NOMO-1 treated with dmso at 0.1 percent for 144 hours (cell line): Measurements from ENCODE around the gene CEP170B.

Experiments used
- DNase-seq: peaks from one replicate; lab custom pipeline; 2025; ENCODE audit not compliant: unreplicated experiment; lab: John Stamatoyannopoulos, UW

CEP170B gene

DNA sequence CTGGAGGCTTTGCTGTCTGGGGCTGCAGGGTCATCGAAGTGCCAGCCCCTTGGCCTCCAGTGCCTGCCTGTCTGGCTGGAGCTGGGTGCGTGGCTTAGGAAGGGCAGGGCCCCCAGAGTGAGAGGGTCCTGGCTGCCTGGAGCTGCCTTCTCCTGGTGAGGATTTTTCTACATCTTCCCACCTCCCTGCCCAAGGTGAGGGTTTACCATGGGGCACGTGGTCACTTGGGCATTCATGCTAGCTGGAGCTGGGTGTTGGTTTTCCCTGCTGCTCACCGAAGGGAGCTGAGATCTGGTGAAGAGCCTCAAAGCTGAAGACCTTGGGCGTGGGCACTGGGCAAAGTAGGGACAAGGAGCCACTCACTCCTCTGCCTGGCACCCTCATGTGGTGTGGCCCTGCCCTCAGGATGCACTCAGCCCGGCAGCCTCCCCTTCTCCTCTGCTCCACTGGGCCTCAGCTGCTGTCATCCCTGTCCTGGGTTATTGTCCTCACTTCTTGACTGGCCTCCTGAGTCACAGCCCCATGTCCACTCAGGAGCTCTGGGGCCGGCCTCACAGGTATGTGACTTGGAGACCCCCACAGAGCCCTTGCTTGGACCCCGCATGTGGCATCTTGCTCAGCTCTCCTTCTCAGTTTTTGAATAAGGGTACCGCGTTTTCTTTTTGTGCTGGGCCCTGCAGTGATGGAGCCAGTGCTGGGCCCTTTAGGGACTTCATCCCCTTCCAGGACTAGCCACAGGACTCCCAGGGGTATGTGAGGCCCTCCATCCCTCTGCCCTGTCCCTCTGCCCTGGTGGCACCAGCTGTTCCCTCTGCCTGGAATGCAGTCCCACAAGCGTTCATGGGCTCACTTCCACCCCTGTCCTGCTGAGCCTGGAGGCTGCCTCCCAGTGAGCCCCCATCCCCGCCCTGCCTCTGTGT is 1.6 kb downstream of the CEP170B start:
- no peak for DNase-seq

DNA sequence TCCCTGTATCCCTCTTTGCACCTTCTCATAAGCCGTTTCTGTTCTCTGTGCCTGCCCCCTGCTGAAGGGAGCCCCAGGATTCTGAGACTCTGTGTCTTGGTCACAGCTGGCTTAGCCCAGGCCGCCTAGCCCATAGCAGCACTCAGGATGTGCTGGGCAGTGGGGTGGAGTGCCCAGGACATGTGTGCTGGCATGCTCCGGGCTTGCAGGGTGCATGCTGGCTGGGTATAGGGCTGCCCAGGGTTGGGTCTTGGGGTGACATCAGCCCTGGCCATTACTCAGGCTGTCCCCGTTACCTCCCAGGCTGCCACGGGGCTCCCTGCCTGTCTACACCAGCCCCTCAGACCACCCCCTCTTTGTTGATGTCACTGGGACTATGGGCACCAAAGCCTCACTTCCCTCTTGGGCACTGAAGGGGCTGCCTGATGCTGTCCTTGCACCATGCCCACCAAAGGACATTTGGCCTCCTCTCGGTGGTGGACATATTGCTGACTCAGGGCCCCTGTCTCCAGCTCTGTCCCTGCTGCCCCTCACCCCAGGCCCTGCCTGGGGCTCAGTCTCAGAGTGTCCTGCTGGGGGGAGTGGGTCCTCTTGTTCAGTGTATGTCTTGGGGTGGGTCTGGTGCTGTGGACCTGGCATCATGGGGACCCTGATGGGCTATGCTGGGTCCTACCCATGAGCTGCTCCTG is 2.4 kb downstream of the CEP170B start:
- no peak for DNase-seq

DNA sequence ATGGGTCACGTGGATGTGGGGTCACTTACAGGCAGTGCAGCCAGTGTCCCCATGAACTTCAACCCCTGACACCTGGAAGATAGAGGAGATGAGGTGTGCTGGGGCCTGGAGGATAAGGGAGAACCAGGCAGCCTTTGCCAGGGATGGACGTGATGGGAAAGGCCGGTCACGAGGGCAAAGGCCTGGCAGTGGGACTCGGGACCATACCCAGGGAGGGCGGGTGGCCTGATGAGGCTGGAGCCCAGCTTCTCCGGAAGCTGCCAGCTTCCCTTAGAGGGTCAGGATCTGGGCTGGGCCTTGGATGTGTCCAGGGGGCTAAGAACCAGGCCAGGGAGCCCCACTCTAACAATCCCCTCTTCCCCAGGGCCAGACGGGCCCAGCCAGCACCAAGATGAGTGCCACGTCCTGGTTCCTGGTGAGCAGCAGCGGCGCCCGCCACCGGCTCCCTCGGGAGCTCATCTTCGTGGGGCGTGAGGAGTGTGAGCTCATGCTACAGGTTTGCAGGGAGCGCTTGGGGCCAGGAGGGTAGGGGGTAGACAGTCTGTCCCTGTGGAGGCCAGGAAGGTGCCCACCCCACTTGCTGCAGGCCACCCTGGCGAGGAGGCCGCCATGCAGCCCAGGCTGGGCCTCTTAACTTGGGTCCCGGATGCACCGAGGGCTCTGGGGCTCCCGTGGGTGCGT is 3.1 kb downstream of the CEP170B start:
- DNase-seq, result no peak

GRCh38 chr14:104868811-104869572 is 3.9 kb downstream of the CEP170B start:
- no peak for DNase-seq

DNA sequence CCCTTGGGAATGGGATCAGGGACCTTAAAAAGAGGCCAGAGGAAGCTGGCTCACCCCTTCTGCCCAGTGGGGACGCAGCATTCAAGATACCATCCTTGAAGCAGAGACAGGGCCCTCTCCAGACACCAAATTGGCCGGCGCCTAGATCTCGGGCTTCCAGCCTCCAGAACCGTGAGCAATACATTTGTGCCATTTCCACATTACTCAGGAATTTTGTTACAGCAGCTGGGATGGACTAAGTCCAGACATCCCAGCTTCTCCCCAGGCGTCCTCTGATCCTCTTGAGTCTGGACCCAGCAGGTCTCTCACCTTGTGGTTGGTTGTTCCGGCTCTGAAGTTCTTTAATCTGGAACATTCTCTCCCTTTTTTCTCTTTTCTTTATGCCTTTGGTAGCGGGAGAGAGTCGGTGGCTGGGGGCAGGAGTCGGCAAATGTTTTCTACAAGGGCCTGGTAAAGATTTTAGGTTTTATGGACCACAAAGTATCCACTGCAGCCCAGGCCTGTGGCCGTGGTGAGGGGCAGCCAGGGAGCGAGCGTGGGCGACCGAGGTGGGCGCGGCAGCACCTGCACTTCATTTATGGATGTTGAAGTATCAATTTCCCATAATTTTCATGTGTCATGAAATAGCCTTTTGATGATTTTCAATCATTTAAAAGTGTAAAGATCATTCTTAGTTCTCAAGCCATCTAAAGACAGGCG is 4.8 kb downstream of the CEP170B start:
- DNase-seq, result no peak

DNA sequence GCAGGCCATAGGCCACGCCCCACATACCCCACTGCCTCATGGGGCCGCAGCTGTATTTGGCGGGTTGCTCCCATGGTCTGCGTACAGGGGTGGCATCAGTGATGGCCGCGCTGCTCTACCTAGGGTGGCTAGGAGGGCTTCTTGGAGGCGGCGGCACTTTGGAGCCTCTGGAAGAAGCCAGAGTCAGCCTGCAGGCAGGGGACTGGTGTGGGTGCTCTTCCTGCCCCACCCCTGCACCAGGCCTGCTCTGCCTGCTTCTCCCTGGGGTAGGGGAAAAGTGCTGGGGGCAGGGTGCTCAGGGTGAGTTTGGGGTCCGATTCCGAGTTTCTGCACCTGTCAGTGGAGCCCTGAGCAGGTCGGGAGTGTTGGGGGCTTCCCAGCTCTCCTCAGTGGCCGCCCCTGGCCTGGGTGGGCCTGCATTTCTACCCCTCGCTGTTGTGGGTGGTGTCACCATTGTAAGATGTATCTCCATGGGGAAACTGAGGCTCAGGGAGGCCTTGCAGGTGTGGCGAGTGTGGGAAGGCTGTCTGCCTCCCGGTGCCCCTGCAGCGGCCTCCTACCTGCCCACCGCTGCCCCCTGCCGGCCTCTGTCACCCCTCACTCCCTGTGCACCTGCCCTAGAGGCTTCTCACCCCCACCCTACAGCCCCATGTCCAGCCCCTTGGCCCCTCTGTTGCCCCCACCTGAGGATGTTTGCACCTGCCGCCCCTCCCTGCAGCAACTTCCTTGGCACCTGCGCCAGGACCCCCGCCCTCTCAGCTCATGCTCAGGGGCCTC is 5.5 kb downstream of the CEP170B start:
- DNase-seq, result no peak

GRCh38 chr14:104871145-104871655 is 6.1 kb downstream of the CEP170B start:
- no peak for DNase-seq

- DNase-seq, result no peak
Measured at GRCh38 chr14:104871656-104872468, 6.8 kb downstream of the CEP170B start.

DNA sequence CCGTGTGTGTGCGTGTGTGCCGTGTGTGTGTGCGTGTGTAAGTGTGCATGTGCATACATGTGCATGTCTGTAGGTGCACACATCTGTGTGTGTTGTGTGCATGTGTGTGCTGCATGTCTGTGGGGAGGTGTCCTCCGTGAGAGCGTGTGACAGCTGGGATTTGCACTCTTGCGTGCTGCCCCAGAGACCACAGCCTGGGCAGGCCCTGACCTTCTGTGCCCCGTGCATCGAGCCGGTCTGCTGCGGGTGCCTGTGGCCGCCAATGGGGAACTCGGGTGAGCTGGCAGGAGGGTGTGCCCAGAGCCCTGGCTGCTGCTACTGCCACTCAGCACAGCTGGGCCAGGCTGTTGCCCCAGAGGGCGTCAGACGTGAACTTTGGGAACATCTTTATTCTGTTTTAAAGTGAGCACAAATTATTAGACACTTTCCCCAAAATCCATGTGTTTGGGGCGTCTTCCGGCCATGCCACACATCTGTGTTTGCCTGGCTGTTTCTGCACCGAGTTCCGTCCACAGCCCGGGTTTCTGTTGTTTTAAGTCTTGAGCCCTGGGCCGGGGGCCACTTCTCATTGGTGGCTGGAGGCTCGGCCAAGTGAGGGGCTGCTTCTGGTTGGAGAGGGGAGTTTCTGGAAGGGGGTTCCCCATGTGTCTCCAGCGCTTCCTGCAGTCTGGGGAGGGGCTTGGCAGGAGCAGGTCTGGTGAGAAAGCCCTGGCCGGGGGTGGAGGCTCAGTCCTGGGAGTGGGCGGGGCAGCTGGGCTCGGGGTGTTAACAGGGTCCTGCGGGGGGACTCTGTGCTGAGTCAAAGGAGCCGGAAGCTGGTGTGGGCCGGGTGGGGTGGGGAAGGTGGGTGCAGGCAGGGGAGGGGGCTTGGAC is 7.6 kb downstream of the CEP170B start:
- no peak for DNase-seq

GRCh38 chr14:104873380-104874055 is 8.4 kb downstream of the CEP170B start:
- DNase-seq, result no peak

DNA sequence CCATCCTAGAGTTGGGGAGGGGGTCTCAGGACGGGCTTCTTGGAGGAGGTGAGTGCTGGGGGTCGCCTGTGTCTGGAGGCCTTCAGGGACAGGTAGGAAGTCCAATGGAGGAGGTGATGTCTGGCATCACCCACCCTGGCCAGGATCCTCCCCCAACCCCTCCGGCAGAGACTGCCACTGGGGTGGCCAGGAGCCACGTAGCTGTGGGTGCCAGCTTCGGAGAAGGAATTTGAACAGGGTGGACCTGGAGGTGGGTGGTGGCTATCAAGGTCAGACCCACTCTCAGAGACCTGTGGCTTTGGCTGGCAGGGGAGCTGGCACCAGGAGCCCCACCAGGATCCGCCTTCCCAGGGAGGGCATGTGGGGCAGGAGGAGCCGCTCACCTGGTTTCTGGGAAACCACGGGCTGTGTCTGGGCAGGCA is 9.1 kb downstream of the CEP170B start:
- no peak for DNase-seq

DNA sequence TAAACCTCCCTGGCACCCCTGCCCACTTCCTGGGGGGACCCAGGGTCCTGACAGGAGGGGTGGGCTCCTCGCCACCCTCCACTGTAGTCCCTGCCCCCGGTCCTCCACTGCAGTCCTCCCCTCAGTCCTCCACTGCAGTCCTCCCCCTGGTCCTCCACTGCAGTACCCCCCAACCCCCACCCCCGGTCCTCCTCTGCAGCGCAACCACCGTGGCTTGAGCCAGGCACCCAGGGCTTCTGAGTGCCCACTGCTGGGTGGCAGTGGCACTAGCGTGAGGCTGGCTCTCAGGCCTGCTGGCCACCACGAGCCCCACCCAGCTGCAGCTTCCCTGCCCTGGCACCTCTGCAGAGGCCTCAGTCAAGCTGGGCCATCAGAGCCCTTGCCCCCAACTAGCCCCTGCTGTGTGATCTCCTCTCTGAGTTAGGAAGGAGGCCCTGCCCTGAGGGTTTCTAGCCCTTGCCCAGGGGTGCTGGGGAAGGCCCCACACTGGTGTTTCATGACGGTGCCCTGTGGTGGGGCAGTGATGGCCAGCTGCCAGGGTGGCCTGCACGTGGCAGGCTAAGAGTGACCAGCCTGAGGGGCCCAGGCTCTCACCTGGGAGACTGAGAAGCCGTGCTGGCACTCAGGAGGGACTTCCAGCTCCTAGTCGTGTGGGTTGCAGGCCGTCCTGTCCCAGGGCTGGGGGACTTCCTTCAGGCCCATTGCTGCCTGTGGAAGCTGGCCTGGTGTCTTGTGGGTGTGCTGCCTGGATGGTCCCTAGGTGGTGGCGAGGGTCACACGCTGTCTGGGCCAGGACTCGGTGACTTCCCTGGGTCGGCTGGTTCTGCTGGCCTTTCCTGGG is 9.7 kb downstream of the CEP170B start:
- DNase-seq, result no peak

DNA sequence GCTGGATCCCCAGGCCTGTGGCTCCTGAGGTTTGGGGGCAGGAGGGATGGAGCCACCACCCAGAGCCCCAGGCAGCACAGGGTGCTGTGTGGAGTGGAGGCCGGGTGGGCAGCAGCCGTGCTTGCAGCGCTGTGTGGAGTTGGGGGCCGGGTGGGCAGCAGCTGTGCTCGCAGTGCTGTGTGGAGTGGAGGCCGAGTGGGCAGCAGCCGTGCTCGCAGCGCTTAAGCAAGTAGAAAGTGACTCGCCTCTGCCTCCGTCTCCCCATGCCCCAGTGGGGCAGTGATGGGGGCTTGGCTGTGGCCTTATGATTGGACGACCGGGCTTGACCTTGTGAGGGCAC is 10.3 kb downstream of the CEP170B start:
- no peak for DNase-seq

DNA sequence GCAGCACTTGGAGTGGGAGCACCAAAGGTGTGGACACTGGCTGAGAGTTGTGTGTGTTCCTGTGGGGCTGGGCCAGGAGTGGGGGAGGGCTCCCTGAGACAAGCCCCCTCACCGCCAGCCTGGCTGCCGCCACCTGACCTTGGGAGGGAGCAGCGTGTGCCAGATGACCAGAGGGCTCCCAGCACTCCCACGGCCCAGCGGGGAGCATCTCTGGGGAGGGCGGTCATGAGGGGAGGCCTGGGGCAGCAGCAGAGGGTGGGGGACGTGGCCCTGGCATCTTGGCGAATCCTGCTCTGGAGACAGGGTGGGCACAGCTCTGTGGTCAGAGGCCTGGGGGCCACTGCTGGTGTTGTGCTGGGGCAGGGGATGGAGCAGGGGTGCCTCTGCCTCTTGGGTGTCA is 10.7 kb downstream of the CEP170B start:
- no peak for DNase-seq

DNA sequence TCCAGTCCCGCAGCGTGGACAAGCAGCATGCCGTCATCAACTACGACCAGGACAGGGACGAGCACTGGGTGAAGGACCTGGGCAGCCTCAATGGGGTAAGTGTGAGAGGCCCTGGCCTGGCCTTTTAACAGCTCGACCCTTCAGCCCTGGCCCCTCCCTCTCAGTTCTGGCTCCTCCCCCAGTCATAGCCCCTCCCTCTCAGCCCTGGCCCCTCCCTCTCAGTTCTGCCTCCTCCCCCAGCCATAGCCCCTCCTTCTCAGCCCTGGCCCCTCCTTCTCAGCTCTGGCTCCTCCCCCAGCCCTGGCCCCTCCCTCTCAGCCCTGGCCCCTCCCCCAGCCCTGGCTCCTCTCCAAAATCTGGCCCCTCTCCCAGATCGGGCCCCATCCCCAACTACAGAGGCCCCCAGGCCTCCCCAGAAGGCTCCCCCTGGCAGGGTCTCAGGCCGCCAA is 11.2 kb downstream of the CEP170B start:
- DNase-seq, result no peak
